GM12864 (cell line): Measurements from ENCODE around the gene GPR141.
"Not testable (repeated sequence)": the region's sequence is repeated elsewhere in the genome, so short reads cannot be mapped to it uniquely, and the experiment has no call there.

Source experiments
- DNase-seq: peaks from one replicate; pipeline ENCODE4 v3.0.0-alpha.2; 2011; ENCODE audit warnings: low read depth
- H3K4me3 ChIP-seq: 2 replicates; pipeline ENCODE4 v1.5.1; 2011; ENCODE audit warnings: mild to moderate bottlenecking, low read depth, low read length, control low read depth
- CTCF ChIP-seq: IDR thresholded peaks from 2 replicates; pipeline ENCODE4 v1.5.1; 2011; ENCODE audit warnings: low read depth, mild to moderate bottlenecking, moderate library complexity, low read length, control low read depth, inconsistent platforms; ENCODE audit errors: missing control alignments

The GPR141 gene

GRCh38 chr7:37701769-37702168, 18.2 kb downstream of the GPR141 start:
- DNase-seq, result no peak
- TF ChIP-seq CTCF, result no peak
- H3K4me3 ChIP-seq, result no peak overlapping the region

GRCh38 chr7:37703361-37703760, 19.8 kb downstream of the GPR141 start:
- TF ChIP-seq CTCF, result no peak
- no peak overlapping the region for H3K4me3 ChIP-seq
- DNase-seq, result no peak

- DNase-seq, H3K4me3 ChIP-seq: not testable (repeated sequence)
These were observed 20.8 kb downstream of the GPR141 start for GRCh38 chr7:37704328-37704833.

- no peak overlapping the region for H3K4me3 ChIP-seq
- no peak for TF ChIP-seq CTCF
- DNase-seq, result no peak
These were observed 22.4 kb downstream of the GPR141 start for GRCh38 chr7:37705976-37706375.

- DNase-seq, result no peak
- no peak overlapping the region for H3K4me3 ChIP-seq
- no peak for TF ChIP-seq CTCF
These were observed 23.2 kb downstream of the GPR141 start for GRCh38 chr7:37706804-37707203.

GRCh38 chr7:37707754-37708485, 24.4 kb downstream of the GPR141 start:
- TF ChIP-seq CTCF, result no peak
- H3K4me3 ChIP-seq, result no peak overlapping the region
- DNase-seq, result no peak

GRCh38 chr7:37709631-37710509, 26.3 kb downstream of the GPR141 start:
- no peak overlapping the region for H3K4me3 ChIP-seq
- TF ChIP-seq CTCF, result no peak
- peak; percentile 57 for DNase-seq
